ENCODE results near the gene HLA-DQB2.
"Not testable (repeated sequence)": the region's sequence is repeated elsewhere in the genome, so short reads cannot be mapped to it uniquely, and the experiment has no call there.

HLA-DQB2 gene

DNA sequence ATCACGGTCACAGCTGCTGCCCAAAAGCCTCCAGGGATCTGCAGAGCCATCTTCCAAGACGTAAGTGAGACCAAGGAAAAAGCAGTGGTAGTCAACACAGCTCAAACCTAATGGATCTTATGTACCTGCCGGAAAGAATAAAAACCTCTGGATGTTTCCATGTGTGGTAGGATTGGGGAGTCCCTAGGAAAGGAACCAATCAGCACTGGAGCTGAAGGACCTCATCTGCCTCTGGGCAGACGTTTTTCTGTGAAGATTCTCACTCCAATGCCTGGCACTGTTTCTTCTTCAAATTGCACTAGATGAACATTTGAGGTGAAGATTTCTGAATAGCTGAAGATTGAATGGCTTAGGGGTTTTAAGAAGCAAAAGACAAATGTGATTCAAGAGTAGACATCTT is at the start of gene HLA-DQB2:
HLA-DQB2 (minus strand) TSS at position 112 of the 400 bp plus-strand sequence; CDS start at position 50, 62 bp downstream.
- FAIRE-seq = no peak

DNA sequence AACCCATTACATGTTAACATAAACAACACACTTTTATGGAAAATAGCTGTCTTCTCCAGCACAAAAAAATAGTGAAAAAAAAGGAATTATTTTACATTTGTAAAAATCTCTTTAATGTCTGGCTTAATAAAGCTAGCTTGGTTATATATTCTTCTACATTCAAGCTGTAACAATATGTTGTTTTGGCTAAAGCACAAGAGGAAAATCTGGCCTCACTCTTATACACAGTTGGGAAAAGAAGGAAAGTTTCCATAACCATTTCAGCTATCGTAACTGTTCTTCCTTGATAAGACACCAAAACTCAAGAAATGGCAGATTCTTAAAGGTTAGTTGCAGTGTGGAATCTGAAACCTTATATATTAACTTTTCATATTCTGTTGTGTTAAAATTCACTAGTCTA is 45.8 kb upstream of the HLA-DQB2 start:
- FAIRE-seq = no peak

GRCh38 chr6:32807020-32807580 is 43.8 kb upstream of the HLA-DQB2 start:
- no peak for FAIRE-seq

- FAIRE-seq = not testable (repeated sequence)
Measured at GRCh38 chr6:32805404-32805803, 42.1 kb upstream of the HLA-DQB2 start.

DNA sequence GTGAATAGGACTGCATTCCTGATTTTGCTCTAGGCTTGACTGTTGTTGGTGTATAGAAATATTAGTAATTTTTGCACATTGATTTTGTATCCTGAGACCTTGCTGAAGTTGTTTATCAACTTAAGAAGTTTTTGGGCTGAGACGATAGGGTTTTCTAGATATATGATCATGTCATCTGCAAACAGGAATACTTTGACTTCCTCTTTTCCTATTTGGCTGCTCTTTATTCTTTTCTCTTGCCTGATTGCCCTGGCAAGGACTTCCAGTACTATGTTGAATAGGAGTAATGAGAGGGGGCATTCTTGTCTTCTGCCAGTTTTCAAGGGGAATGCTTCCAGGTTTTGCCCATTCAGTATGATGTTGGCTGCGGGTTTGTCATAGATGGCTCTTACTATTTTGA is 40.1 kb upstream of the HLA-DQB2 start:
- no peak for FAIRE-seq

- no peak for FAIRE-seq
Measured at GRCh38 chr6:32799740-32800139, 36.4 kb upstream of the HLA-DQB2 start.

- no peak for FAIRE-seq
Measured at GRCh38 chr6:32799168-32799567, 35.8 kb upstream of the HLA-DQB2 start.

DNA sequence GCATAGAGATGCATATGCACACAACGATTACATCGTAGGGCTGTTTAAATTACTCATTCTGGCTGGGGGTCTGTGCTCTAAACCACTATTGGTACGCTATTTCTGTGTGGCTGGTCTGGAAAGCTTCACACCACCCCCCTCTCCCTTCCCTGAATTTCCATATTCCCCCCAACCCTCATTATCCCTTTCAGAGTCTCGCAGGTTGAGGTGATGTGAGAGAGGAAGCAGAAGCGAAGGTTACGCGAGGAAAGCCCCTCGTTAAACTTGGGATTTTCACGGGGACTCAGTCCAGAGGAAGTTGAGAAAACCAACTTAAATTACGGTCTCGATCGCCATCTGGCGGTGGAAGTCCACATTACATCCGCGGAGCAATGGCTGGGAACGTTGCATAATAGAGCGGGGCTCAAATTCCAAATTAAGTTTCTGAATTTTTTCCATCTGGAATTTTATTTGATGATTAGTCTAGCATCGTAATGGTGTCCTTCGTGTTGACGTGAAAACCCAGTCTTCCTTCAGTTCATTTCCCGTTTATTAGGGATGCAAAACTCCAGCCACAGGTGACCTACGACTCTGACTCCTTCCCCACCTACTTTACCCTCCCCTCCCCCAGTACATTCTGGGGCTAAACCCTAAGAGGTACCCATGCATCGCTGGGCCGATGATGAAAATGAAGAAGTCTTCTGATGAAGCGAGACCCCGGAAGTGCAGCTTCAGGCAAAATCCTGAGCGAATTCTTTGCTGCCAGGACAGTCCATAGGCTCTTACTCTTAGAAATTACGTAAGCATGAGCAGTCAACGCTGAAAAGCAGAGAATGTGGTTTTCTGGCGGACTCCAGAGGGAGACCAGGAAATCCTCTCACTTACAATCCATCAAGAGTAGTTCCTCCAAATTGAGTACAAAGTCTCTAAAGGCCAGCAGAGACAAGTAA is 33.8 kb upstream of the HLA-DQB2 start:
- FAIRE-seq = peak; percentile 91

DNA sequence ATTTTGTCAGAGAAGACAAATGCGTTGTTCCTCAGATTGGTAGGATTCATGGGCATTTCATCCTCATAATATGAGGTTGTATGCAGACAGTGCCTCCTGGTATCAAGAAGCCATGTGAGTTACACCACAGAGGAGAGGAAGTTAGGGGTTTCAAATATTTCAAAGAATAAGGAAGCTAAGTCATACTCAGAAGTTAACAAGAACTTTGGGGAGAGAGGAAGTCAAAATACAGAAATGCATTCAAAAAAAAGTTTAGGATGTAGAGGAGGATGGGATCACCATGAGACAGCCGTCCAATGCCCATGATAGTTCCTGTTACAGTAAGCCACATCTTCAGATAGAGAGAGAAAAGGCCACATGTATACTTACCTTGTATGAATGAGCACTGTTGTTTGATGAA is 31.2 kb upstream of the HLA-DQB2 start:
- FAIRE-seq = no peak

GRCh38 chr6:32792901-32793435 is 29.6 kb upstream of the HLA-DQB2 start:
- no peak for FAIRE-seq

DNA sequence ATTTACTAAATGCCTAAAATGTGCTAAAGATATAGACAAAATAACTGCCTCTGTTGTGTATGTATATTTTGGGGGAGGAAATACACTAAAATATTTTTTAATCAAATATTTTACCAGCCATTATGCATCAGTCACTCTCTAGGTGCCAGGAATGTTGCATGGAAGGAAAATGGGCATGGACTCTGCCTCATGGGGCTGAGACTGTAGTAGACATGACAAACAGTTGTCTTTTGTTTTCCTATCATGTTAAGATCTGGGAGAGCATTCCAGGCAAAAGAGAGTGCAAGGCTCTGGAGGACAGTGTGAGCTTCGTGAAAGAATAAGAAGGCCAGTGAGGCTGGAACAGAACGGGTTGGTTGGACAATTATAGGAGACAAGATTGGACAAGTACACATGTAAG is 27.0 kb upstream of the HLA-DQB2 start:
- no peak for FAIRE-seq

GRCh38 chr6:32785781-32786533 is 22.6 kb upstream of the HLA-DQB2 start:
- peak; percentile 82 for FAIRE-seq

DNA sequence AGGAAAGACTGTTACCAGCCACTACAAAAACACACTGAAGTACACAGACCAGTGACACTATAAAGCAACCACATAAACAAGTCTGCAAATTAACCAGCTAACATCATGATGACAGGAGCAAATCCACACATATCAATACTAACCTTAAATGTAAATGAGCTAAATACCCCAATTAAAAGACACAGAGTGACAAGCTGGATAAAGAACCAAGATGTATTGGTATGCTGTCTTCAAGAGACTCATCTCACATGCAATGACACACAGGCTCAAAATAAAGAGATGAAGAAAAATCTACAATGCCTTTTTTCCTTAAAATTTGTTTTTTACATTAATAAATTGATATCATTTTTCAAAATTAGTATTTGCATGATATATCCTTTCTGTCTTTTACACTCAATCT is 19.6 kb upstream of the HLA-DQB2 start:
- not testable (repeated sequence) for FAIRE-seq

GRCh38 chr6:32779036-32779435 is 15.7 kb upstream of the HLA-DQB2 start:
- no peak for FAIRE-seq

DNA sequence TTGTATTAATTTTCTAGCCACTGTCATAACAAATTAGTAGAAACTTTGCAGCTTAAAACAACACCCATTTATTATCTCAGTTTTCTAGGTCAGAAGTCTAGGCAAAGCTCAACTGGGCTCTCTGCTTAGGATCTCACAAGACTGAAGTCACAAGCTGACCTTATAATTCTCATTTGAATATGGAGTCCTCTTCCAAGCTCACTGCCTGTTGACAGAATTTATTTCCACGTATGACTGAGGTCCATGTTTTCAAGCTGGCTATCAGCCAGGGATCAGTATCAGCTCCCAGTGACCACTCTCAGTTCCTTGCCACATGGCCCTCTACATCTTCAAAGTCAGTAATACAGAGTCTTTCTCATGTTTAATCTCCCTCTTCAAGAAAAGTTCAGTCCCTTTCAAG is 11.7 kb upstream of the HLA-DQB2 start:
- FAIRE-seq = no peak

- FAIRE-seq = no peak
Measured at GRCh38 chr6:32774426-32774825, 11.1 kb upstream of the HLA-DQB2 start.

DNA sequence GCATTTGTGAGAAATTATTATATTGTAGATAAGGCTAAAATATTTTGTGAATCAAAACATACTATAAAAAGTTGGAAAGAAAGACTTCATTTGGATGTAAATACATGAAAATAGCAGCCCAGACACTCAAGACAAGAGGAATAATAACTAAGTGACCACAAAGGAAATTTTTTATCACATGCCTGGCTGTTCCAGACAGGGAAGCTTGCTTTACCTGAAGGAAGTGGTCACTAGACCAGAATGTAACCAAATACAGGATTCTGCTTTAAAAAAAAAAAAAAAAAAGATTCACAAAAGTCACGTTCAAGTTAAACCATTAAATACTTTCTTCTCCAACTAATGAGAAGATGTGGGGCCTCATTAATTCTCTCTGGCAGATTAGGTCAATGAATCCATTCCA is 9.3 kb upstream of the HLA-DQB2 start:
- no peak for FAIRE-seq

DNA sequence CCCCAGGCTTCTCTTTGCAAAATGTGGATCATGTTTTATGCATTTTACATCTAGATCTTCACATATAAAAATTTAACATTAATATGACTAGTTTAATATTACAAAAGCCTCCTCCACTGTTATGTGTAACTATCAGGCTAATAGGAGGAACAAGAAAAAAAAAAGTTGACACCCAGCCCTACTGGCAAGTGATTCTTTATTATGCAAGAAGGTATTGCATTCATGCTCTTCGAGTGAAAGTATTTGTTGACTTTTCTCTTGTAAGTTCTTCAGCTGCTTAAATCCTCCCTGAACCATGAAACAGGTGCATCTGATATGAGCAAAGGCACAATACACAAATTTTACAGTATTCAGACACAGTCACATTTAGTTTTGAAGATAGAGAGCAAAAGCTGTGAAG is 716 bp upstream of the HLA-DQB2 start:
- FAIRE-seq = no peak

GRCh38 chr6:32761548-32761947 is 1.8 kb downstream of the HLA-DQB2 start:
- no peak for FAIRE-seq

DNA sequence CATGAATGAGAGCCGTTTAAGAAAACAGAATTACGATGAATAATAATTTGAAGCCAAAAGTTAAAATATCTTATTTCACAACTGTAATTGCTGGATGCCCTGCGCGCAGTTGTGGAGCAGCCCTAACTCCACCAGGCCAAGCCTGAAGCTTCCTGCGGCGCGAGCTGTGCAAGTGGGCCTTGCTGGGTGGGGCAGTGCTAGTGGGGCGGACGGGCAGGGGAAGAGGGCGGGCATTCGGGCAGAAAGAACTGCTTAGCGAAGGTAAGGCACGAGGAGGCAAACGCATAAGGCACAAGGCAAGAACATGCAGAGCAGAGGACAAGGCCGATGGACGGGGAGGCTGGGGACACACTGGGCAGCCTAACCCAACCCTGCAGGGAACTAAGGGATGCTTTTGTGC is 2.3 kb downstream of the HLA-DQB2 start:
- FAIRE-seq = no peak

DNA sequence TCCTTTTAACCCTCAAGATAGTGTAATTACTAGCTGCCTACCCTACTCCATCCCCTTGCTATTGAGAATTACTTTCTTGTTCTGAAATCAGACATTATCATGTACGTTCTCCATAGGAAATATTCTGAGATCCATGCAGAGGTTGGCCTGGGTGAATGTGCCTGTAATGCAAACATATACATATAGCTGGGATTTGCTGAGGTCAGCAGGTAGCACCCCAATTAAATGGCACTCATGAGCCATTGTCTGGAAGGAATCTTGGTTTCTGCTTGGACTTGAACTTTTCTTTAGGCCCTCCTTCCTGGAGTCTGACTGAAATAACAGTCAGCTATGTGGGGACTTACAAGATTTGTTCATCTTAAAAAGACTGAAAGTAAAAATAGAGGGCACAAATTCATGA is 3.7 kb downstream of the HLA-DQB2 start:
- no peak for FAIRE-seq

GRCh38 chr6:32752580-32752979 is 10.8 kb downstream of the HLA-DQB2 start:
- FAIRE-seq = no peak

DNA sequence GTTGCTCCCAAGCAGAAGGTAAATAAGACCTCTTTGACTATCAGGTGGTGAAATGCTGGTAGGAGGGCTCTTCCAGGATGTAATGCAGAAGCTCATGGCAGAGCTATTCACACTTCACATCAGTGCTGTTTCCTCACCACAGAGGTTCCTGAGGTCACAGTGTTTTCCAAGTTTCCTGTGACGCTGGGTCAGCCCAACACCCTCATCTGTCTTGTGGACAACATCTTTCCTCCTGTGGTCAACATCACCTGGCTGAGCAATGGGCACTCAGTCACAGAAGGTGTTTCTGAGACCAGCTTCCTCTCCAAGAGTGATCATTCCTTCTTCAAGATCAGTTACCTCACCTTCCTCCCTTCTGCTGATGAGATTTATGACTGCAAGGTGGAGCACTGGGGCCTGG is 17.7 kb downstream of the HLA-DQB2 start:
- not testable (repeated sequence) for FAIRE-seq
